Aortic smooth muscle cell (primary cell): ENCODE data around the gene CDH23. TPM values are rescaled to one million over a fixed set of nuclear protein-coding genes. Genes with fewer than 3 reads are reported as not detected.

Experiments used
- total RNA-seq: library from RNA; depleted of rRNA; stranded (reverse); fragments of >200 nt; gene quantifications from 2 replicates; pipeline ENCODE4 v1.2.3, GENCODE V29; 2014

The CDH23 gene
- total RNA-seq: 0.12 and 0.26 TPM in 2 replicates

DNA sequence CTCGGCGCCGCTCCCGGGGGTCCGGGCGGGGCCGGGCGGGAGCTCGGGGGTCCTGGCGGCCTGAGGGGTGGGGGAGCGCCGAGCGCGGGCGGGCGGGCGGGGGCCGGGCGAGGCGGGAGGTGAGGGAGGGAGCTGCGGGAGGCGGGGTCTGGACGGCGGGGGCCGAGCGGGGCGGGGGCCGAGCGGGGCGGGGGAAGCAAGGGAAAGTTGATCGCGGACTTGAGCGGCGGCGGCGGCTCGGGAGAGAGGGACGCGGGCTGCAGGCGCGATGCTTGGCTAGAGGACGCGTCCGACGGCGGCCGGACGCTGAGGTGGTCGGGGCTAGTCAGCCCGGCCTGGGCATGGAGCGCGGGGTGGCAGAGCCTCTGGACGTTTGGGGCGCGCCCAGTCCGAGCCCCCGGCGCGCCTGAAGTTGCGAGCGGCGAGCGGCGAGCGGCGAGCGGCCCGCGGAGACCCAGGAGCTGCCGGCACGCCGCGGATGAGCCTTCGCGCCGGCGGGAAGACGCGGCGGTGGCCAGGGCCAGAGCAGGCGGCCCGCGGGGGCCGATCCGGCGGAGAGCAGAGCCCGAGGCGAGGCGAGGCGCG lies at the start of gene CDH23:
Gene CDH23 (plus strand): TSS at position 210 of the 585 bp plus-strand sequence. CDS start 42,912 bp downstream, outside the sequence.

GRCh38 chr10:71719464-71720201 lies 322.9 kb downstream of the CDH23 start, which contains the start of gene C10orf105:
TSS of gene C10orf105 (minus strand) at chr10:71719778. CDS start at chr10:71716337, 3,441 bp downstream.

DNA sequence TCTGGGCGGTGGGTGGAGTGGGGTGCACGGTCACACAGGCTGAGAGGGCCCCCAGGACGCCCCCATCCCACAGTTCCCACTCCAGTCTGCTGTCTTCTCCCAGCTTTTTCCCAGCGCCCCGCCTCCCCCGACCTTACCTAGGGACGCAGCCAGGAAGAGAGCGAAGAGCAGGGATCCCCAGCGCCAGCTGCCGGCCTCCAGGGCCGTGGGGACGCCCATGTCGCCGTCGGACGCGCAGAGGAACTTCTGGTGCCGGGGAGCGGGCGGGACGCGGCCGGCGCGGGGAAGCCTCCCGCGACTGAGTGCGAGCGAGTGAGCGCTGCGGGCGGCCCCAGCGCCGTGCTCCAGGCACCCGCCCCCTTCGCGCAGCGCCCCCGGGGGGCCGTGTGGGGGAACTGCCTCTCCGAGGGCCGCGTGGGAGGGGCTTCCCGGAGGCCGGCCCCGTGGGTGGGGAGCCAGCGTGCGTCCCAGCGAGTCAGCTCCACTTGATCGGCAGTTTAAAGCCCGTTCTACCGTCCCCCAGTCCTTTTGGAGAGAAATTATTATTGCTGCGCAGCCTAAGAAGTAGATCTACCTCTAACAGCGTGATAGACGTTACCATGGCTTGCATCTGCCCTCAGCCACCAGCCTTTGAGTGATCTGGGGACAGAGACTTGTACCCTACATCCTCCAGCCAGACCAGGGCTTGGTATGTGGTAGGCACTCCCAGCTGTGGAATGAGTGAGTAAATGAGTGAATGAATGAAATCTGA lies 376.7 kb downstream of the CDH23 start, which contains the start of gene VSIR:
Gene VSIR (minus strand): TSS at position 300 of the 751 bp plus-strand sequence. CDS start 81 bp downstream, at position 219.

DNA sequence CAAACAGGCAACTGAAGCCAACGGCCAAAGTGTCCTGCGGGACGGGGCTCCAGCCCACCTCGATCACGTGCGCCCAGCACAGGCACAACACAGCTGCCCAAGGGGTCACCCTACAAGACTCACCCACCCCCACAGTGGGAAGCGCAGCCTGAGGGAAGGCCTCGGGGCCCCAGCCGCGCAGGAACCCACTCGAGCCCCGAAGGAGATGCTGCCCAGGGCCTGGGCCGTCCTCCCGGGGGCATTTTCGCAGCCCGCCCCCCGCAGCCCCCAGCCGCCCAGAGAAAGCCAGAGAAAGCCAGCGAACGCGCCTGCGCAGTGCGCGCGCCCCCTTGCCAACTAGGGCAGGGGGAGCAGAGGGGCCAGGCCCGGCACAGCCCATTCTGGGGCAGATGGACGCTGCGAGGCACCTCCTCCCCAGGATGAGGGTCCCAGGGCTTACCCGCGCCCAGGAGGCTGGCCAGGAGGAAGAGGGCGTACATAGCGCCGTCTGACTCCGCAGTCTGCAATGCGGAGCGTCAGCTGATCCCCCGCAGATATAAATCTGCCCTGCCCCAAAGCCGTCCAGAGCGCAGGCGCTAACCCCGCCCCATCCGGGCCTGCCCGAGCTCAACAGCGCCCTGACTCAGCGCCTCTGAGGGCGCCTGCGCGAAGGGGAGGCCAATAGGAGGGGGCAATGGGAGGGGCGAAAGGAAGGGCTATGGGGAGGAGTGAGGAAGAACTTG lies 454.2 kb downstream of the CDH23 start, which contains the start of gene PSAP:
Gene PSAP (minus strand): TSS at position 509 of the 722 bp plus-strand sequence. CDS start 30 bp downstream, at position 479.

Other genes starting within 250 kb of the CDH23 start
- gene UNC5B, start 184.3 kb upstream of the CDH23 start, total RNA-seq: 22.4 and 33.7 TPM in 2 replicates
- 0.66 and 0.87 TPM in 2 replicates for gene SLC29A3, start 77.7 kb upstream of the CDH23 start, total RNA-seq